ENCODE data around the gene PTPRG.
A peak's percentile ranks its signal among the peaks of the same experiment; 100 is the strongest.

PTPRG gene

GRCh38 chr3:62261121-62261520, 699.8 kb downstream of the PTPRG start:
- no peak for DNase-seq

GRCh38 chr3:62261736-62262135, 700.4 kb downstream of the PTPRG start:
- no peak for DNase-seq

GRCh38 chr3:62265528-62265927, 704.2 kb downstream of the PTPRG start:
- DNase-seq: no peak

- DNase-seq: no peak
Observed at GRCh38 chr3:62266668-62267283, 705.4 kb downstream of the PTPRG start.

GRCh38 chr3:62276658-62277180, 715.3 kb downstream of the PTPRG start:
- no peak for DNase-seq

- DNase-seq: no peak
Observed at GRCh38 chr3:62277450-62277849, 716.1 kb downstream of the PTPRG start.

GRCh38 chr3:62277986-62278385, 716.6 kb downstream of the PTPRG start:
- DNase-seq: no peak

GRCh38 chr3:62281726-62282125, 720.4 kb downstream of the PTPRG start:
- DNase-seq: no peak

- no peak for DNase-seq
Observed at GRCh38 chr3:62284442-62284841, 723.1 kb downstream of the PTPRG start.

GRCh38 chr3:62287392-62287927, 726.1 kb downstream of the PTPRG start:
- no peak for DNase-seq

GRCh38 chr3:62289922-62290321, 728.6 kb downstream of the PTPRG start:
- no peak for DNase-seq

GRCh38 chr3:62293051-62293780, 731.8 kb downstream of the PTPRG start:
- no peak for DNase-seq

GRCh38 chr3:62295571-62295970, 734.2 kb downstream of the PTPRG start:
- DNase-seq: no peak

GRCh38 chr3:62300617-62301016, 739.2 kb downstream of the PTPRG start:
- DNase-seq: no peak

- no peak for DNase-seq
Observed at GRCh38 chr3:62312201-62312600, 750.8 kb downstream of the PTPRG start.

GRCh38 chr3:62316525-62316924, 755.2 kb downstream of the PTPRG start:
- DNase-seq: no peak

GRCh38 chr3:62318365-62318751, 757.0 kb downstream of the PTPRG start:
- no peak for DNase-seq

- peak; percentile 63 for DNase-seq
Observed at GRCh38 chr3:62318752-62319569, 757.6 kb downstream of the PTPRG start.

- no peak for DNase-seq
Observed at GRCh38 chr3:62319570-62320243, 758.3 kb downstream of the PTPRG start.

- DNase-seq: no peak
Observed at GRCh38 chr3:62323241-62323640, 761.9 kb downstream of the PTPRG start.

GRCh38 chr3:62325896-62326295, 764.5 kb downstream of the PTPRG start:
- DNase-seq: no peak

GRCh38 chr3:62329971-62330370, 768.6 kb downstream of the PTPRG start:
- no peak for DNase-seq

GRCh38 chr3:62332017-62332416, 770.6 kb downstream of the PTPRG start:
- DNase-seq: no peak

All from CD4-positive, alpha-beta T cell treated with Interleukin-17A for 4 hours (primary cell).